GM12891 (cell line): ENCODE measurements around the gene TUFM.

Source experiments
- DNase-seq: peaks from one replicate; pipeline ENCODE4 v3.0.0; 2011; ENCODE audit warnings: low spot score; ENCODE audit not compliant: insufficient read length
- FAIRE-seq: peaks from 2 replicates; lab custom pipeline; 2011; peaks lifted over from hg19 to GRCh38; lab: Jason Lieb, UNC
- PAX5 ChIP-seq: IDR thresholded peaks from 2 replicates; pipeline ENCODE4 v1.6.1; 2011; ENCODE audit warnings: low read length, moderate library complexity, mild to moderate bottlenecking; ENCODE audit not compliant: insufficient read depth, severe bottlenecking
- POLR2A ChIP-seq: IDR thresholded peaks from 2 replicates; pipeline ENCODE4 v1.6.1; 2011; ENCODE audit warnings: low read depth, low read length, control low read depth
- POLR2AphosphoS5 ChIP-seq: IDR thresholded peaks from 2 replicates; pipeline ENCODE4 v1.6.1; 2011; ENCODE audit warnings: low read depth, low read length, control low read depth
- POU2F2 ChIP-seq: IDR thresholded peaks from 2 replicates; pipeline ENCODE4 v1.6.1; 2011; ENCODE audit warnings: low read depth, mild to moderate bottlenecking, control low read depth, low read length, moderate library complexity
- SPI1 ChIP-seq: IDR thresholded peaks from 2 replicates; pipeline ENCODE4 v1.6.1; 2011; ENCODE audit warnings: low read depth, low read length, control low read depth
- TAF1 ChIP-seq: IDR thresholded peaks from 2 replicates; pipeline ENCODE4 v1.6.1; 2011; ENCODE audit warnings: low read depth, low read length, control low read depth

TUFM gene

DNA sequence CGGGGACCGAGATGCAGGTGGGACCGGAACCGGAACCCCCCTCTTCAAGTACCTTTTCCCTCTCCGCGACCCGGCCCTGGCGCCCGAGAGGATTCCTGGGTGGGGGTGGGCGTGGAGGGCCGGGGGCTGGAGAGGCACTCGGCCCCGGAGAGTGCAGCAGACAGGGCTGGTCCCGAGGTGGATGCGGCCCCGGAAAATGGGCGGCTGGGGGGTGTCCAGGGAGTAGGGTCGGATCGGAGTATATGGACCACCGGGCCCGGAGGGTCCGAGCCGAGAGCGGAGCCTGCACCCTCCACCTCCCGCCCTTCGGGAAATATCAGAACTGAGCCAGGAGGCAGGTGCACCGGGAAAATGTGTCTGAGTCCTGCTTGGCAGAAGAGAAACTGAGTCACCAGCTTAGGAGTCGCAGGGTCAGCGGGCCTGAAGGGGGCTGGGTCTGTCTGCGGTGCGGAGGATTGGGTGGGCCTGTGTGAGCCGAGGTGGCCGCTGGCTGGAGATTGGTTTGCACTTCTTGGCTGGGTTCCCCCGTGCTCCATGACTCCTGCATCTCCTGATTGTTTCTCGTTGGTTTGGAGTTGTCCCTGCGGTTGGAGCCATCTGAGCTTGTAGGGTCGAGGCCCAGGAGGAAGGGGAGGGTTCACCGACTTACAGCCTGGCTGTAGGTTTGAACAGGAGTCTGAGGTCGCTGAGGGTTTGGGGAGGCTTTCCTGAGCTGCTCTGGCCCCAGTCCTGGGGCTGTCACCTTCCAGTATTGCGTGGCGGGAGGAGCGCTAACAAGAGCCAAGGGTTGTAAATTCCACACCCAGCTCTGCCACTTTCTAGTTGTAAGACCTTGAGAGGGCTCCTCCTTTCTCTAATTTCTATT is 18.0 kb upstream of the TUFM start:
- FAIRE-seq: peak; percentile 65
- TF ChIP-seq POLR2A (no peak), TAF1 (no peak), POU2F2 (no peak), PAX5 (no peak), SPI1 (no peak), POLR2AphosphoS5 (no peak)
- DNase-seq: no peak

DNA sequence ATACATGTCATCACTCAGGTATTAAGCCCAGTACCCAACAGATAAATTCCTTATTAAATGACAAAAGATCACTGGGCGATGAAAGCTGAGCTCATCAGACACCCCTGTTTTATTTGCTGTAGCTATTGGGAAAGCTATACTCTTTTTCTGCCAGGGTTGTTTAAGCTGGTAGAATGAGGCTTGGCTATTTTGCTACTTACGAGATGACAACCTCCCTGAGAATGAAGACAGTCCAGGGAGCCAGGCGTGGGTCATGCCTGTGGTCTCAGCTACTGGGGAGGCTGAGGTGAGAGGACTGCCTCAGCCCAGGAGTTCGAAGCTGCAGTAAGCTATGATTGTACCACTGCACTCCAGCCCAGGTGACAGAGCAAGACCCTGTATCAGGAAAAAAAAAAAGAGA is 13.2 kb upstream of the TUFM start:
- DNase-seq: no peak
- no peak for FAIRE-seq
- TF ChIP-seq PAX5 (no peak), TAF1 (no peak), POLR2A (no peak), POU2F2 (no peak)

DNA sequence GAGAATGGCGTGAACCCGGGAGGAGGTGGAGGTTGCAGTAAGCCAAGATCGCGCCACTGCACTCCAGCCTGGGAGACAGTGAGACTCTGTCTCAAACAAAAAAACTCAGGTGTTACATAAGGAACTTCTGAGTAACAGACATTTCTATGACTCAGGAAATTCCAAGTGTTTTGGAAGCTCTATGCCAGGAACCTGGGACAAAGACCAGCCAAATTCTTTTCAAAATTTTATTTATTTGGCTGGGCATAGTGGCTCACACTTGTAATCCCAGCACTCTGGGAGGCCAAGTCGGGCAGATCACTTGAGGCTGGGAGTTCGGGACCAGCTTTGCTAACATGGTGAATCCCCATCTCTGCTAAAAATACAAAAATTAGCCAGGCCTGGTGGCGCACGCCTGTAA is 12.3 kb upstream of the TUFM start:
- DNase-seq (no peak), FAIRE-seq (no peak)
- TF ChIP-seq TAF1: no peak
- TF ChIP-seq POLR2A: no peak
- TF ChIP-seq POU2F2: no peak
- no peak for TF ChIP-seq PAX5
- TF ChIP-seq SPI1: no peak
- TF ChIP-seq POLR2AphosphoS5: no peak

DNA sequence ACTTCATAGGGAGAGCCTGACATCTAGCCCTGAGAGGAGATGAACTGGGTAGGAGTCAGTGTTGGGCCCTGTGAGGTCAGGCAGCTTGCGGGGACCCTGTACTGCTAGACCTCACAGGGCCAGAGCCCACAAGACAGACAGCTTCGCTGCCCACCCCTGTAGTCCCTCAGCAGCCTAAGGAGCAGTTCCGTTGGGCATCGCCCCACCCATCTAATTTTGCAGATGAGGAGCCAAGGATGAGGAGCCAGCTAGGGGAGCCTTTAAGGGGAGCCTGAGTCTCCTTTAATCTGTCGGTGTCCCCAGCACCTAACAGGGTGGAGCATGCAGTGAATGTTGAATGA is 755 bp upstream of the TUFM start:
- DNase-seq (no peak), FAIRE-seq (peak; percentile 31)
- no peak for TF ChIP-seq POLR2A
- no peak for TF ChIP-seq SPI1
- no peak for TF ChIP-seq POLR2AphosphoS5
- no peak for TF ChIP-seq TAF1
- TF ChIP-seq PAX5: no peak
- no peak for TF ChIP-seq POU2F2

DNA sequence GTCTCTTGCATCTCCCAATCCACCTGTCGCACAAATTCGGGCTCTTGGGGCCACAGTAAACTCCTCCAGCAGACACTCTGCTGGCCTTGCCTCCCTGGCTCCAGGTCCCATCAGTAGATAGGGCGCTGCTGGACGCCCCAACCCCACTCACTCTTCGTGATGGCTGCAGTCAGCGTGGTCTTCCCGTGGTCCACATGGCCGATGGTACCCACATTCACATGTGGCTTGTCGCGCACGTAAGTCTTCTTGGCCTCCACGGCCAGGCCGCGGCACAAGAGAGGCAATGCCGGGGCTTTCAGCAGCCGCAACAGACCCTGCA is 428 bp downstream of the TUFM start:
- FAIRE-seq (no peak), DNase-seq (no peak)
- TF ChIP-seq POU2F2 (no peak), TAF1 (no peak), POLR2A (no peak), SPI1 (no peak), PAX5 (no peak), POLR2AphosphoS5 (no peak)

DNA sequence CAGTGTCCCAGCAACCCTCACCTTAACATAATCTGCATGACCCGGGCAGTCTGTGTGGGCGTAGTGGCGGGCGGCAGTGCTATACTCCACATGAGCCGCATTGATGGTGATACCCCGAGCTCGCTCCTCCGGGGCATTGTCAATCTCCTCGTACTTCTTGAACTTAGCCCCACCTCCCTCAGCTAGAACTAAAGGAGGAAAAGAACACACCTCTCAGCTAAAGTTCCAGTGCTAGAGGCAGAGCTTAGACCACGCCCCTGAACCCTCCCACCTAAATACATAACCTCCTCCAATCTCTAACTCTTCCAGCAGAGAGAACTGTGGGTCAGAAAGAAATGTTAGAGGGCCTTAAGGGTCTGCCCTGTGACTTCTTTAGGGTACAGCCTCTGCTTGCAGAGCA is 855 bp downstream of the TUFM start:
- peak; percentile 31 for FAIRE-seq
- DNase-seq: no peak
- TF ChIP-seq POLR2A (0 out of 2 replicates have a peak, but pooled peaks have one; percentile 22), POLR2AphosphoS5 (no peak)

DNA sequence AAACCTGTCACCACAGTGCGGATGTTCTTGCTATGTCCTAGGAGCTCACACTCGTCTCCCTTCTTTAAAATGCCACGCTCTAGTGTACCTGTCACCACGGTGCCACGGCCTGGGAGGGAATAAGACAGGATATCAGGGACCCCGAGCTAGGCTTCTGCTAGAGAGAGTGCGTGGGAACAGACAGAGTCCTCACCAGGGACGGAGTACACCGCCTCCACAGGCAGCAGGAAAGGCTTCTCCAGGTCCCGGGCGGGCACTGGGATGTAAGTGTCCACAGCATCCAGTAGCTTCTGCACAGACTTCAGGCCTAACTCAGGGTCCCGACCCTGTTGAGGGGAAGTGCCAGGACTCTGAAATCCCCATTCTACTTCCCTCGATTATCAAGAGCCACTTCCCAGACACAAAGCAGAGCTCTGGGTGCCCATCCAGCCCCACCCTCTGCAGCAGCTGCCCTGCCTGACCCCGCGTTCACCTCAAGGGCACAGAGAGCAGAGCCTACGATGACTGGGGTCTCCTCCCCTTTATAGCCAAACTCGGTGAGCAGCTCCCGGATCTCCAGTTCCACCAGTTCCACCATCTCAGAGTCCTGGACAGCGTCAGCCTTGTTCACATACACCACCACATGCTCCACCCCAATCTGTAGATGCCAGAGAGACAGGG is 1.8 kb downstream of the TUFM start:
- TF ChIP-seq POU2F2: no peak
- no peak for TF ChIP-seq PAX5
- TF ChIP-seq SPI1: no peak
- no peak for TF ChIP-seq TAF1
- no peak for FAIRE-seq
- DNase-seq: no peak

DNA sequence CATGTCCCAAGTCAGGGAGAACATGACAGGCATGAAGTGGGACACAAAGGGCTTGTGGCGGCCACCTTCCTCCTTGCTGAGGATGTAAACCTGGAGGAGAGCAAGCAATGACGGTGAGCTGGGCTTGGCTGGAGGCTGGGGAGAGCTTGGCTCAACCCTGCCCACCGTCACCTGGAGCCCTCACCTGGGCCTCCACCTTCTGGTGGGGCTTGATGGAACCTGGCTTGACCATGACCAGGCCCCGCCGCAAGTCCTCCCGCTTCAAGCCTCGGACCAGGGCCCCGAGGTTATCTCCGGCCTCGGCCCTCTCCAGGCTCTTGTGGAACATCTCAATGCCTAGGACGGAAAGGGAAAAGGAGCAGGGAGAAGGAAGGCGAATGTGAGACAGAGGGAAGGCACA is 2.4 kb downstream of the TUFM start:
- no peak for DNase-seq
- no peak for FAIRE-seq

DNA sequence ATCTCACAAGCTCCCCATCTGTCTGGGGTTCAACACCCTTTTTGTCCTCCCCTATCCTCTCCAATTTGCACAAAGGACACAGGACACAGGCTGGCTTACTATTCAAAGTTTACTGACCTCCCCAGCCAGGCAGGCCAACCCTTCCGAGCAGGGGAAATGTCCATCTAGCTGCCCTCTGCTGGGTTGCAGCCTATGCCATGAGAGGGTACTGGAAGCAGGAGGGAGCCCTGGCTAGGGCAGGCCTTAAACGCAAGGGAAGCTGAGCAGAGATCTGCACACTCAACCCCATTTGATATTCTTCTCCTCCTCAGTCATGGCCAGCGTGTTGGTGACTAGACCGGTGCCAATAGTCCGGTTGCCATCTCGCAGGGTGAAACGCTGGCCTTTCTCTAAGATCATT is 3.5 kb downstream of the TUFM start:
- FAIRE-seq (no peak), DNase-seq (no peak)
- peak; percentile 60; the same call in 1 of the 2 replicates for TF ChIP-seq POLR2A
- no peak for TF ChIP-seq SPI1
- peak; percentile 73; the same call in 1 of the 2 replicates for TF ChIP-seq POLR2AphosphoS5
- TF ChIP-seq PAX5: no peak

More for the DNA sequence above, 2.4 kb downstream of the TUFM start:
- no peak for TF ChIP-seq POLR2A
- no peak for TF ChIP-seq POLR2AphosphoS5
- no peak for TF ChIP-seq PAX5
- TF ChIP-seq POU2F2: no peak
- no peak for TF ChIP-seq SPI1
- no peak for TF ChIP-seq TAF1

DNA sequence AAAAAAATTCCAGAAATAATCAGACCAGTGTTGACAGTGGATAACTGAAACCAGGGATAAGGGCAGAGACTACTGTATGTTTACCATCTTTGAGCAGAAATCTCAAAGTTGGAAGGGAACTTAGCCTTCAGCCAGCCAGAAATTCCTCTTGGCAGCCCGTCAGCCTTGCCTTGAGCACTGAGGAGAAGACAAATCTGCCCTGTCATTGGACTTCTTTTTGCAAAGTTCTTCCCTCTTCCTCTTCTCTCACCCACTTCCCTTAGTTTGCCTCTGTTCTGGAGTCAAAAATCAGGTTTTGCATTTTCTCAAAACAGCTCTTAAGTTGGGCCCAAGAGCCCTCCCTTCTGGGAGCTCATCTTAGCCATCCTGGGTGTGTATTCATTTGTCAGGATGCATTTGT is 6.2 kb downstream of the TUFM start:
- no peak for FAIRE-seq
- DNase-seq: no peak

DNA sequence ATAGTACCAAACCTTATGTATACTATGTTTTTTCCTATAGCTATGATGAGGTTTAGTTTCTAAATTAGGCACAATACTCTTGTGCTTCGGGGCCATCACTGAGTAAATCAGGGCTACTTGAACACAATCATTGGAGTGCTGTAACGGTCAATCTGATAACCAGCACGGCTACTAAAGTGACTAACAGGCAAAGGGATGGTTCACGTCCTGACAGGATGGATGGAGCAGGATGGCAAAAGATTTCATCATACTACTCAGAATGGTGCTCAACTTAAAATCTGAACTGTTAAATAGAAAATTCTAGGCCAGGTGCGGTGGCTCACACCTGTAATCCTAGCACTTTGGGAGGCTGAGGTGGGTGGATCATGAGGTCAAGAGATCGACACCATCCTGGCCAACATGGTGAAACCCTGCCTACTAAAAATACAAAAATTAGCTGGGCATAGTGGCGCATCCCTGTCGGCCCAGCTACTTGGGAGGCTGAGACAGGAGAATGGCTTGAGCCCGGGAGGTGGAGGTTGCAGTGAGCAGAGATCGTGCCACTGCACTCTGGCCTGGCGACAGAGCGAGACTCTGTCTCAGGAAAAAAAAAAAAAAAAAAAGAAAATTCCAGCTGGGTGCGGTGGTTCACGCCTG is 7.0 kb downstream of the TUFM start:
- FAIRE-seq (no peak), DNase-seq (no peak)
- TF ChIP-seq TAF1: no peak
- TF ChIP-seq POU2F2: no peak
- no peak for TF ChIP-seq POLR2A
- peak; percentile 13; the same call in 1 of the 2 replicates for TF ChIP-seq POLR2AphosphoS5
- no peak for TF ChIP-seq PAX5

More for the DNA sequence above, 6.2 kb downstream of the TUFM start:
- TF ChIP-seq SPI1 (no peak), POLR2A (peak; percentile 44; the same call in 1 of the 2 replicates)
